Retinal pigment epithelial cell (primary cell): ENCODE data around the gene AR.

Experiments
- DNase-seq: peaks from one replicate; pipeline ENCODE4 v3.0.0-alpha.2; 2010; ENCODE audit warnings: low read depth
- H3K4me3 ChIP-seq: 2 replicates; pipeline ENCODE4 v1.5.1; 2011; ENCODE audit warnings: mild to moderate bottlenecking, low read length, control low read depth, moderate library complexity
- CTCF ChIP-seq: conservative IDR thresholded peaks from 2 replicates; pipeline ENCODE4 v1.5.1; 2011; ENCODE audit warnings: low read depth, low read length, control low read depth, inconsistent platforms

Gene AR

DNA sequence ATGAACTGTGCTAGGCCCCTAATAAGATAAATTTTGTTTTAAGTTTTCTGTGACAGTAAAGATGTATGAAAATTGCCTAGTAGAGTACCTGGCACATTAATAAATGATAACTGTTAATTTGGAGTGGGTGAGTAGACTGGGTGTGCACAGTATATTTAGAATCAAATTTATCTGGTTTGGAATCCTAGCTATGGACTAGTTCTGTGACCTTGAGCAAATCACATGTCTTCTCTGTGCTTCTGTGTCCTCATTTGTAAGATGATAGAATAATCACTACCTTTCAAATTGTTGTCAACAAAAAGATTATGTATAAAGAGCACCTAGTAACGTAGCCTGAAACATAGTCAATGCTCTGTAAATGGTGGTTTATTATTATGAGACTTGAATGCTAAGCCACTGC, 170.2 kb downstream of the AR start:
- no peak for TF ChIP-seq CTCF
- DNase-seq: no peak
- H3K4me3 ChIP-seq: no peak overlapping the region

- no peak for TF ChIP-seq CTCF
- DNase-seq: no peak
- no peak overlapping the region for H3K4me3 ChIP-seq
These were observed 173.8 kb downstream of the AR start for GRCh38 chrX:67717571-67717970.

DNA sequence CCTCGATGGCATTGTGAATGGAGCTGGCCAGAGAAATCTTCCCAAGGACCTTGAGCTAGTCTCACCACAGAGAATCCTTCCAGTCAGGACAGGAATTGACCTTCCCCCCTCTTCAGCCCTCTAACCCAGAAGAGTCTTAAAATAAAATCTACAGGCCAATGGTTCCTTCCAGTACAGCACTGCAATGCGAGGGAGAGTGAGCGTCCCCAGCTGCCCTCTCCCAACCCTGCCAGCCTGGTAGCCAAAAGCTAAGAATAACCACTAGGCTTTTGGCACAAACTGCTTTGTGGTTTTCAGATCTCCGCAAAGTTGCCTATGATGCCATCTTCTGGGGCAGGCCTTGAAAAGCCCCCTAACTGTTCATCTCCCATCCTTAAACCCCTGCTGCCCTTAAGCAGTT, 175.1 kb downstream of the AR start:
- no peak overlapping the region for H3K4me3 ChIP-seq
- DNase-seq: no peak
- no peak for TF ChIP-seq CTCF

DNA sequence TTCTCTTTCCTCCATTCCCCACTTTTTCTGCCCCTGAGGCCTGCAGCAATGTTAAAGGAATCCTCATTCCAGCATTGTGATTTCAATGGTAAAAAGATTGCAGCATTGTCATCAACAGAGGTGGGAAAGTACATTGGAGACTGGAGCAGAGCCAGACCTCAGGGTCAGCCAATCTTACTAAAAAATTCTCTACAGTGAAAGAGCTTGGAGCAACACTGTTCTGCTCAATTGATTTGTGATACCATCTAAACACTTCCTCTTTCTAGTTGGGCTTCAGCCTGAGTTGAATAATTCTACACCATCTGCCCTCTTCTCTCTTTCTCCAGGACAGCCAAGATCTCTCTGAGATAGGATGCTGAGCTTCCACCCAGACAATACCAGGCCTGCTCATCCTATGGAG, 176.5 kb downstream of the AR start:
- H3K4me3 ChIP-seq: no peak overlapping the region
- TF ChIP-seq CTCF: no peak
- DNase-seq: no peak

DNA sequence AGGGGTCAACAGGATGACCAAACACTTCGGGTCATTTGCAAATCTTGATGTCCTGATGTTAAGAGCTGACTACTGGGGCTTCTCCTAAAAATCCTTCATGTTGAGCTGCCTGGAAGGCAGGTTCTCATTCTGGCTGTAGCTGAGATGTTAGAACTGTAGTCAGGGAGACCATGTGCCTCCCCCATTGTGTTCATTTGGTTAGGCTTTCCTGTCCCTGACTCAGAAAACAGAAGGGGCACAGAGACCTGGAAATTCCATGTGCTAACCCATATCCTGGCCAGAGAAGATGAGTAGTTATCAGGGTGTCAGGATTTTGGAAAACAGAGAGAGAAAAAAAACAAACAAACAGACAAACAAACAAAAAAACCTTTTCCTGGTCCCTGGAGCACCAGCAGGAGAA, 177.5 kb downstream of the AR start:
- H3K4me3 ChIP-seq: no peak overlapping the region
- DNase-seq: no peak
- no peak for TF ChIP-seq CTCF

- no peak overlapping the region for H3K4me3 ChIP-seq
- no peak for TF ChIP-seq CTCF
- DNase-seq: no peak
These were observed 179.9 kb downstream of the AR start for GRCh38 chrX:67723580-67724351.

DNA sequence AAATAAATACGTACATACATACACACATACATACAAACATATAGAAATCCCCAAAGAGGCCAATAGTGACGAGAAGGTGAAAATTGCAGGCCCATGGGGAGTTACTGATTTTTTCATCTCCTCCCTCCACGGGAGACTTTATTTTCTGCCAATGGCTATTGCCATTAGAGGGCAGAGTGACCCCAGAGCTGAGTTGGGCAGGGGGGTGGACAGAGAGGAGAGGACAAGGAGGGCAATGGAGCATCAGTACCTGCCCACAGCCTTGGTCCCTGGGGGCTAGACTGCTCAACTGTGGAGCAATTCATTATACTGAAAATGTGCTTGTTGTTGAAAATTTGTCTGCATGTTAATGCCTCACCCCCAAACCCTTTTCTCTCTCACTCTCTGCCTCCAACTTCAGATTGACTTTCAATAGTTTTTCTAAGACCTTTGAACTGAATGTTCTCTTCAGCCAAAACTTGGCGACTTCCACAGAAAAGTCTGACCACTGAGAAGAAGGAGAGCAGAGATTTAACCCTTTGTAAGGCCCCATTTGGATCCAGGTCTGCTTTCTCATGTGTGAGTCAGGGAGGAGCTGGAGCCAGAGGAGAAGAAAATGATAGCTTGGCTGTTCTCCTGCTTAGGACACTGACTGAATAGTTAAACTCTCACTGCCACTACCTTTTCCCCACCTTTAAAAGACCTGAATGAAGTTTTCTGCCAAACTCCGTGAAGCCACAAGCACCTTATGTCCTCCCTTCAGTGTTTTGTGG, 180.7 kb downstream of the AR start:
- DNase-seq: no peak
- no peak overlapping the region for H3K4me3 ChIP-seq
- no peak for TF ChIP-seq CTCF
